Fibroblast of skin of right biceps (primary cell): ENCODE measurements around the gene RCOR2.
"Not testable (repeated sequence)": the region's sequence is repeated elsewhere in the genome, so short reads cannot be mapped to it uniquely, and the experiment has no call there.

Experiments used
- DNase-seq: peaks from one replicate; pipeline ENCODE4 v3.0.0-alpha.2; 2013

The RCOR2 gene

GRCh38 chr11:63875506-63876065 lies 41.4 kb downstream of the RCOR2 start:
- no peak for DNase-seq

GRCh38 chr11:63874511-63874910 lies 42.5 kb downstream of the RCOR2 start:
- DNase-seq = no peak

GRCh38 chr11:63873311-63873710 lies 43.7 kb downstream of the RCOR2 start:
- no peak for DNase-seq

GRCh38 chr11:63872800-63873197 lies 44.2 kb downstream of the RCOR2 start:
- DNase-seq = no peak

- peak; percentile 91 for DNase-seq
These were observed 44.8 kb downstream of the RCOR2 start for GRCh38 chr11:63871962-63872799.

- no peak for DNase-seq
These were observed 46.4 kb downstream of the RCOR2 start for GRCh38 chr11:63870351-63871140.

GRCh38 chr11:63869683-63870082 lies 47.3 kb downstream of the RCOR2 start:
- DNase-seq = no peak

GRCh38 chr11:63869171-63869591 lies 47.8 kb downstream of the RCOR2 start:
- DNase-seq = no peak

GRCh38 chr11:63868399-63869064 lies 48.4 kb downstream of the RCOR2 start:
- DNase-seq = no peak

- no peak for DNase-seq
These were observed 49.5 kb downstream of the RCOR2 start for GRCh38 chr11:63867511-63867910.

GRCh38 chr11:63866211-63866610 lies 50.8 kb downstream of the RCOR2 start:
- peak; percentile 63 for DNase-seq

GRCh38 chr11:63863620-63864019 lies 53.3 kb downstream of the RCOR2 start:
- DNase-seq = not testable (repeated sequence)

- DNase-seq = no peak
These were observed 54.0 kb downstream of the RCOR2 start for GRCh38 chr11:63862923-63863322.
